CD4-positive, alpha-beta T cell (primary cell): ENCODE measurements around the gene TFG. TPM values are rescaled to one million over a fixed set of nuclear protein-coding genes. Genes with fewer than 3 reads are reported as not detected.
"Not testable (repeated sequence)": the region's sequence is repeated elsewhere in the genome, so short reads cannot be mapped to it uniquely, and the experiment has no call there.

ENCODE experiments used
- ATAC-seq: fragments of 200-7000 bp; cut with Tn5 transposase; one replicate; pipeline ENCODE4 v1.10.0; 2022; ENCODE audit warnings: mild to moderate bottlenecking; ENCODE audit not compliant: poor library complexity
- CTCF ChIA-PET: fragments of 350-600 bp; sonication (Branson Sonifier 250); formaldehyde crosslinking; loops from one replicate; lab custom pipeline; 2021; ENCODE audit warnings: antibody characterized with exemption, inconsistent platforms; lab: Charles Lee
- POLR2A ChIA-PET: fragments of 350-600 bp; sonication (Branson Sonifier 250); formaldehyde crosslinking; loops from one replicate; lab custom pipeline; 2021; ENCODE audit warnings: antibody characterized with exemption, inconsistent platforms; lab: Charles Lee
- DNase-seq, 14 experiments: peaks; one replicate each; pipeline ENCODE4 v3.0.0-alpha.2; 2013 to 2020; ENCODE audit warnings: mixed read lengths in 2 of 14
- H3K27ac ChIP-seq, 2 donors: one replicate each; pipeline versions ENCODE4 v1.5.1 to v1.7.0; 2013; ENCODE audit warnings: low read length in 2 of 2, low read depth in 1 of 2, mild to moderate bottlenecking in 1 of 2
- H3K27me3 ChIP-seq, 2 experiments: 1 replicate in 1 of 2; 2 replicates in 1 of 2; pipeline versions ENCODE4 v1.6.1 to v1.7.0; 2013; ENCODE audit warnings: low read length in 2 of 2, control low read depth in 1 of 2, mild to moderate bottlenecking in 1 of 2, moderate library complexity in 1 of 2; ENCODE audit not compliant: insufficient read depth in 2 of 2, control insufficient read depth in 1 of 2
- H3K36me3 ChIP-seq: one replicate; pipeline ENCODE4 v1.6.1; 2013; ENCODE audit warnings: low read length, control low read depth; ENCODE audit not compliant: insufficient read depth
- H3K4me1 ChIP-seq: one replicate; pipeline ENCODE4 v1.6.1; 2013; ENCODE audit warnings: low read length, control low read depth; ENCODE audit not compliant: insufficient read depth
- H3K4me3 ChIP-seq: one replicate; pipeline ENCODE4 v1.5.1; 2013; ENCODE audit warnings: mild to moderate bottlenecking, low read length, moderate library complexity
- H3K9me3 ChIP-seq, 2 experiments: 1 replicate in 1 of 2; 2 replicates in 1 of 2; pipeline versions ENCODE4 v1.6.1 to v1.7.0; 2013; ENCODE audit warnings: low read length in 2 of 2, mild to moderate bottlenecking in 2 of 2, control low read depth in 1 of 2, moderate library complexity in 1 of 2; ENCODE audit not compliant: control insufficient read depth in 1 of 2, insufficient read depth in 1 of 2
- H3K27ac Mint-ChIP-seq: one replicate; pipeline ENCODE4 v1.8.0; 2020; ENCODE audit warnings: mixed read lengths
- H3K27me3 Mint-ChIP-seq: one replicate; pipeline ENCODE4 v1.8.0; 2021; ENCODE audit warnings: mixed read lengths
- H3K36me3 Mint-ChIP-seq: one replicate; pipeline ENCODE4 v1.8.0; 2021; ENCODE audit warnings: low read depth, mixed read lengths
- H3K4me1 Mint-ChIP-seq: one replicate; pipeline ENCODE4 v1.8.0; 2021; ENCODE audit warnings: low read depth, mixed read lengths
- H3K4me3 Mint-ChIP-seq: one replicate; pipeline ENCODE4 v1.8.0; 2020; ENCODE audit warnings: mild to moderate bottlenecking, mixed read lengths
- H3K9me3 Mint-ChIP-seq: one replicate; pipeline ENCODE4 v1.8.0; 2020; ENCODE audit warnings: mixed read lengths
- CTCF ChIP-seq: fragments of 200-600 bp; IDR thresholded peaks from one replicate; pipeline ENCODE4 v1.8.0; 2022; ENCODE audit warnings: antibody characterized with exemption, mild to moderate bottlenecking
- intact Hi-C, 2 experiments: fragments of 100-400 bp; cut with DNase I in 1 of 2; cut with micrococcal nuclease in 1 of 2; formaldehyde crosslinking; loops; one replicate each; pipeline versions ENCODE4 v1.15.1 to v1.9.0; 2023 to 2025; cut with DNase I, micrococcal nuclease
- total RNA-seq, 174 experiments: library from RNA in 2 of 174; stranded (reverse) in 2 of 174; gene quantifications; one replicate each; pipeline ENCODE4 v1.2.3 and lab custom pipeline; 2021 to 2026

Gene TFG
- total RNA-seq, 2 experiments from 2014 or later: 56.5 to 58.8 TPM

- H3K9me3 ChIP-seq: peaks cover 0 to 11% of the 10 kb centered on the region in 2 experiments
- H3K27ac Mint-ChIP-seq: peak overlapping the region; percentile 45
- intact Hi-C loops: no loop called here
- ChIA-PET POLR2A (no interaction called here), CTCF (interaction anchor here (1.1 kb wide), 1 partner anchor 28 kb away, joined by 3 read pairs; no protein-coding TSS in a partner anchor)
- peak overlapping the region; percentile 18 for H3K4me3 ChIP-seq
- H3K36me3 ChIP-seq: no peaks in the 10 kb centered on the region
- peaks cover 7% of the 10 kb centered on the region for H3K9me3 Mint-ChIP-seq
- ATAC-seq: peak; percentile 57
- no peak for TF ChIP-seq CTCF
- H3K27me3 ChIP-seq: no peaks in the 10 kb centered on the region
- peaks cover 33% of the 10 kb centered on the region for H3K4me1 Mint-ChIP-seq
- H3K27me3 Mint-ChIP-seq: no peaks in the 10 kb centered on the region
- no peak overlapping the region for H3K27ac ChIP-seq
- no peaks in the 10 kb centered on the region for H3K4me1 ChIP-seq
- peak in 7 of 14 experiments; percentile 11 to 43 (median 29) for DNase-seq
- H3K36me3 Mint-ChIP-seq: no peaks in the 10 kb centered on the region
- peak overlapping the region; percentile 56 for H3K4me3 Mint-ChIP-seq
These were observed 44.1 kb upstream of the TFG start for GRCh38 chr3:100665230-100665629.

- POLR2A ChIA-PET, H3K36me3 ChIP-seq, ATAC-seq, DNase-seq, H3K4me1 ChIP-seq, H3K27ac Mint-ChIP-seq, H3K27ac ChIP-seq, H3K36me3 Mint-ChIP-seq, H3K4me3 Mint-ChIP-seq, intact Hi-C loops, H3K4me3 ChIP-seq, CTCF ChIA-PET, H3K27me3 ChIP-seq, H3K27me3 Mint-ChIP-seq: not testable (repeated sequence)
- peaks cover 0 to 11% of the 10 kb centered on the region in 2 experiments for H3K9me3 ChIP-seq
- Mint-ChIP-seq H3K4me1 (peaks cover 33% of the 10 kb centered on the region), H3K9me3 (peaks cover 14% of the 10 kb centered on the region)
These were observed 42.6 kb upstream of the TFG start for GRCh38 chr3:100666699-100667098.

GRCh38 chr3:100667316-100667715, 42.0 kb upstream of the TFG start:
- H3K36me3 ChIP-seq, intact Hi-C loops, H3K4me3 ChIP-seq, DNase-seq, H3K27ac ChIP-seq, CTCF ChIA-PET, ATAC-seq, H3K4me1 ChIP-seq, H3K27me3 Mint-ChIP-seq, POLR2A ChIA-PET, H3K27me3 ChIP-seq, H3K27ac Mint-ChIP-seq, H3K4me3 Mint-ChIP-seq, H3K36me3 Mint-ChIP-seq: not testable (repeated sequence)
- Mint-ChIP-seq H3K4me1 (peaks cover 33% of the 10 kb centered on the region), H3K9me3 (peaks cover 14% of the 10 kb centered on the region)
- H3K9me3 ChIP-seq: peaks cover 0 to 11% of the 10 kb centered on the region in 2 experiments

GRCh38 chr3:100670995-100671394, 38.3 kb upstream of the TFG start:
- H3K27me3 ChIP-seq, CTCF ChIA-PET, H3K36me3 Mint-ChIP-seq, H3K4me3 ChIP-seq, POLR2A ChIA-PET, intact Hi-C loops, H3K4me3 Mint-ChIP-seq, H3K27me3 Mint-ChIP-seq, DNase-seq, H3K27ac ChIP-seq, H3K36me3 ChIP-seq, H3K27ac Mint-ChIP-seq, H3K4me1 Mint-ChIP-seq, H3K4me1 ChIP-seq, ATAC-seq: not testable (repeated sequence)
- peaks cover 0 to 11% of the 10 kb centered on the region in 2 experiments for H3K9me3 ChIP-seq
- peaks cover 14% of the 10 kb centered on the region for H3K9me3 Mint-ChIP-seq
